ENCODE measurements around the gene PPCDC.

The PPCDC gene, protein sequence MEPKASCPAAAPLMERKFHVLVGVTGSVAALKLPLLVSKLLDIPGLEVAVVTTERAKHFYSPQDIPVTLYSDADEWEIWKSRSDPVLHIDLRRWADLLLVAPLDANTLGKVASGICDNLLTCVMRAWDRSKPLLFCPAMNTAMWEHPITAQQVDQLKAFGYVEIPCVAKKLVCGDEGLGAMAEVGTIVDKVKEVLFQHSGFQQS

DNA sequence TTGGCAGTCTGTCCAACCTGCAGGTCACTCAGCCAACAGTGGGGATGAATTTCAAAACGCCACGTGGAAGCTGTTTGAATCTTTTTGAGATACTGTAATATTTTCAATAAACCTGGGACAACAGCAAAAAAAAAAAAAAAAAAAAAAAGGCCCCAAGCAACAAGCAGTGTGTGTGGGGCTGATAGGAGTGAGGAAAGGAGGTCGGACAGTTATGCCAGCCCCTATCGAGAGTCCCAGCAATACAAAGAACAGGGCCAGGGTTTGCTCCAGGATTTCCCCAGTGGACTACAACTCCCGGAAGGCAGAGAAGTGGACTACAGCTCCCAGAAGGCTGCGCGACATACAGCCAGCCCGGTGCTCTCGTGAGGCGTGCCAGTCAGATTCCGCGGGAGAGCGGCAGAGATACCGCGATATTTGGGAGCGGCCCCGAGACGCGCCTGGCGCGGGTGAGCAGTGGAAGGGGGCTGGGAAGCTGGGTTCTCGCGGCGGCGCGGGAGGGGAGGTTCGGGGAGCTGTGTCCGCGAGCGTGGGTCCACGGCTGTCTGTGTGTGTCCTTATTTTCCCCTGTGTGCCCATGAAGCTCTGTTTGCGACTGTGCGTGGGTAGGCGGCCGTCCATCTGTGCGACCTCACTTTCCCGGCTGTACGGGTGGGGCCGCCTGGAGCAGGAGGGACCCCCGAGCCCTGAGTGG, at the start of gene PPCDC:
PPCDC (plus strand) TSS at position 410 of the 691 bp plus-strand sequence. CDS start 4,729 bp downstream, outside the sequence.
- peak; percentile 43 to 98 (median 93) for DNase-seq

GRCh38 chr15:74976159-74976558, 47.2 kb upstream of the PPCDC start:
- no peak for DNase-seq

GRCh38 chr15:74977599-74977998, 45.8 kb upstream of the PPCDC start:
- no peak for DNase-seq

- no peak for DNase-seq
These were observed 45.3 kb upstream of the PPCDC start for GRCh38 chr15:74978077-74978476.

DNA sequence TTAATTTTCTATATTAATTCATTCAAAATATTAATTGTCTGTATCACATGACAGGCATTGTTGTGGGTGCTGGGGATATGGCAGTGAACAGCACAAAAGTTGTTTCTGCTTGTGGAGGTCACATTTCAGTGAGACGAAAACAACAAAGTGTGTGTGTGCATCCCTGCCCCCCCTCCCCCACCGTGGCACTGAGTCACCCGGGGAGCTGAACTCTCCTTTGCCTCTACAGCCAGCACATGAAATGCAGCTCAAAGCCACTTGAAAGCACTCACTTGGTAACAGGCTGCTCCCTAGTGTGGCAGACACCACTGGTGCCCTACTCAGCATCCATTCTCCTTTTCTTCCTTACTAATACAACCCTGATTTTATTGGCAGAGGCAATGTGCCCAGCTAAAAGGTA, 44.9 kb upstream of the PPCDC start:
- DNase-seq, result peak in 23 of 56 donors; percentile 4 to 70 (median 17)

GRCh38 chr15:74982183-74982582, 41.2 kb upstream of the PPCDC start:
- DNase-seq, result no peak

DNA sequence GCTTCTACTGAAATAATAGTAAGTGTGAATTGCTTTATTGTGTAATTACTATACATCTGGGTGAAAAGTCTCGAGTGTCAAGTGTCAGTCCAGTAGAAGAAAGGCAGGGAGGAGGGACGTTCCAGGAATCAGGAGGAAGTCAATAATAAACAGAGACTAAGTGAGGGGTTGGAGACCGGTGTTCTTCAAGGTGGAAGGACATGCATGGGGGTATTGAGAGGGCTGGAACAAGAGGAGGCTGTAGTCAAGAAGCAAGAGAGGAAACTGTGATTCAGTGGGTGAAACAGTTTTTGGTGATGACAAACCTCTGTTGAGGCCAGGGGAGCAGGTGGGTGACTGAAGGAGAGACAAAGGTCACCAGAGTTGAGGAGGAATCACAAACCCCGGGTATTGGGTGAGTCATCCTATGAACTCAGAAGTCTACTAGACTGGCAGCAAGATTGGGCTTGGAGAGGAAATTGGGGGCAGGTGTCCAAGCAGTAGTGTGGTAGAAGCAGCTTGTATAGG, 39.6 kb upstream of the PPCDC start:
- DNase-seq, result no peak

- DNase-seq, result peak in 3 of 56 donors; percentile 1 to 10 (median 10)
These were observed 35.2 kb upstream of the PPCDC start for GRCh38 chr15:74988007-74988800.

- DNase-seq, result no peak
These were observed 33.9 kb upstream of the PPCDC start for GRCh38 chr15:74989527-74989926.

- DNase-seq, result no peak
These were observed 30.8 kb upstream of the PPCDC start for GRCh38 chr15:74992619-74993018.

DNA sequence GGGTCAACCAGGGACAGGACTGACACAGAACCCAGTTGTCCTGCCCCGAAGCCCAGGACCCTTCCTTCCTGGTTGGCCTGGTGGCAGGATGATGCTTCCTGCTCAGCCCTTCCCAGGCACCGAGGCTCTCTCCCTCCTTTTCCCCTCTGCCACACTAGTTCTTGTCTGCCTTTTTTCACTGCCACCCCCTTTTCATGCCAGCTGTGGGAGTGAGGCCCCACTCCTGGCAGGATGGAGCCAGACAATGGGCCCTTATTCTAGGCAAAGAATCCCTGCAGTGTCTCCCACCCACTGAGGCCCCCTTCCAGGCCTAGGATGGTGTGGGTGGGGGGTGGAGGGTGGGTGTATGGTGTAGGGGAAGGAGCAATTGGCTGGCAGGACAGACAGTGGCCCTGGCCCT, 29.2 kb upstream of the PPCDC start:
- DNase-seq, result peak in 44 of 56 donors; percentile 7 to 75 (median 44)

- no peak for DNase-seq
These were observed 28.7 kb upstream of the PPCDC start for GRCh38 chr15:74994685-74995084.

GRCh38 chr15:74995182-74995778, 28.1 kb upstream of the PPCDC start, which contains the start of gene SCAMP5:
SCAMP5 (plus strand) TSS chr15:74995563; CDS start chr15:75011840, 16,277 bp downstream.
- peak; percentile 45 to 96 (median 89) for DNase-seq

DNA sequence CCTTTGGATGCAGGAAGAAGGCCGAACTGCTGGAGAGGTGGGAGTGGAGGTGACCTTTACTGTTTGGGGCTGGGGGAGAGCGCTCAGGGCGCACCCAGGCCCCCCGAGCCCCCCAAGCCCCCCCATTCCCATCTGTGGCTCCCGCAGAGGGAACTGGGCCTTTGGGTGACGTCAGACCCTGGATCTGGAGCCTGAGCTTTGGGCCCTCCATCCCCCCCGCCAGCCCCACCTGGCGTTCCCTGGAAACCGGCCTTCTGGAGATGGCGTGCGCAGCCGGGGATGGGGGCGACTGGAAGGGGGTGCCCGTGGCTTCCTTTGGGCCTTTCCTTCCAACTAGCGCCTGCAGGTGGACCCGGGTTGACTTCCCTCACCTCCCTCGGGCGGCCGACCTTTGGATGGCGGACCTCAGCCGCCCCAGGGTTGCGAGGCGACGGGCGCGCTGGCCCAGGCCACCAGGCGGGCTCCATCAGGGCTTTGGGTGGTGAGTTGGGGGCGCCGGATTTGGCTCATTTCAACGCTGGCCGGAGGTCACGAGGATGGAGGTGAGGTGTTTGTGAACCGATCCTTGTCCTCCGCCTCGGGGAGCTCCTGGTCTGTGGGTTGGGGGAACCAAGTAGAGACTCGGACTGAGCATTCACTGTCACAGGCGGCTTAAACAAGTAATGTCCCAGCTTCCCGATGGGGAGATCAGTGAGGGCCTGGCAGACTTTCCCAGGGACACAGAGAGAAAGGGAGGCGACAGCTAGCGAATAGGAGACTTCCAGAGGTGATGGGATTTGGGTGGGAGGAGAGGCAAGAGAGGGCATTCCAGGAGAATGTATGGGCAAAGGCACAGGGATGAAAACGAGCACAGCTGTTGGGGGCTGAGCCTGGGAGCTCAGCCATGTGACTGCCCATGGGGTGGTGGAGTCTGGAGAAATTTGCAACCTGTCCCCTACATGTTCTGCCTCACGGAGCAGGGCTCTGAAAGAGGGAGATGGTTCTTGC, 27.3 kb upstream of the PPCDC start:
- DNase-seq, result peak in 47 of 56 donors; percentile 7 to 74 (median 50)

- no peak for DNase-seq
These were observed 26.2 kb upstream of the PPCDC start for GRCh38 chr15:74997141-74997540.

GRCh38 chr15:74997543-74997942, 25.8 kb upstream of the PPCDC start:
- DNase-seq, result no peak

DNA sequence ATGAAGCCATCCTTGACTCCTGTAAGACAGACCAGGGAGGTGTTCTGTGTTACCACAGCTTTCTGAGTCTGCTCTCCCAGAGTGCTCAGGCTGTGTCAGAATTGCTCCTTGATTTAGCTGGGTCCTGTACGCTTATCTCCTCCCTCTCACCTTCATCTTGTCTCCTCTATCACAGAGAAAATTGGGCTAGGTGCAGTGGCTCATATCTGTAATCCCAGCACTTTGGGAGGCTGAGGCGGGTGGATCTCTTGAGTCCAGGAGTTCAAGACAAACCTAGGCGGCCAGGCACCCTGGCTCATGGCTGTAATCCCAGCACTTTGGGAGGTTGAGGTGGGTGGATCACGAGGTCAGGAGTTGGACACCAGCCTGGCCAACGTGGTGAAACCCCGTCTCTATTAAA, 22.1 kb upstream of the PPCDC start:
- DNase-seq, result no peak

GRCh38 chr15:75002398-75002797, 21.0 kb upstream of the PPCDC start:
- no peak for DNase-seq

- DNase-seq, result no peak
These were observed 16.2 kb upstream of the PPCDC start for GRCh38 chr15:75007216-75007615.

- no peak for DNase-seq
These were observed 15.2 kb upstream of the PPCDC start for GRCh38 chr15:75008221-75008625.

Data from nucleus accumbens (tissue), 56 donors.